Dendritic cell treated with granulocyte-macrophage colony-stimulating factor and Interleukin-4, amounts not matched to agents 40 ng/mL and 50 ng/mL, for 4 days (primary cell): ENCODE results near the gene GALE.
"Not testable (repeated sequence)": the region's sequence is repeated elsewhere in the genome, so short reads cannot be mapped to it uniquely, and the experiment has no call there.

Source experiments
- H3K27ac Mint-ChIP-seq: one replicate; pipeline ENCODE4 v1.8.0; 2022; ENCODE audit warnings: mild to moderate bottlenecking, mixed read lengths
- H3K27me3 Mint-ChIP-seq: one replicate; pipeline ENCODE4 v1.8.0; 2022; ENCODE audit warnings: mild to moderate bottlenecking, mixed read lengths
- H3K36me3 Mint-ChIP-seq: one replicate; pipeline ENCODE4 v1.8.0; 2022; ENCODE audit warnings: low read depth, mixed read lengths
- H3K4me1 Mint-ChIP-seq: one replicate; pipeline ENCODE4 v1.8.0; 2022; ENCODE audit warnings: low read depth, mixed read lengths
- H3K4me3 Mint-ChIP-seq: one replicate; pipeline ENCODE4 v1.8.0; 2022; ENCODE audit warnings: mild to moderate bottlenecking, moderate library complexity, mixed read lengths
- H3K9me3 Mint-ChIP-seq: one replicate; pipeline ENCODE4 v1.8.0; 2022; ENCODE audit warnings: mixed read lengths
- intact Hi-C: fragments of 100-400 bp; cut with micrococcal nuclease; formaldehyde crosslinking; loops from one replicate; pipeline ENCODE4 v1.15.0; 2022

GALE gene

DNA sequence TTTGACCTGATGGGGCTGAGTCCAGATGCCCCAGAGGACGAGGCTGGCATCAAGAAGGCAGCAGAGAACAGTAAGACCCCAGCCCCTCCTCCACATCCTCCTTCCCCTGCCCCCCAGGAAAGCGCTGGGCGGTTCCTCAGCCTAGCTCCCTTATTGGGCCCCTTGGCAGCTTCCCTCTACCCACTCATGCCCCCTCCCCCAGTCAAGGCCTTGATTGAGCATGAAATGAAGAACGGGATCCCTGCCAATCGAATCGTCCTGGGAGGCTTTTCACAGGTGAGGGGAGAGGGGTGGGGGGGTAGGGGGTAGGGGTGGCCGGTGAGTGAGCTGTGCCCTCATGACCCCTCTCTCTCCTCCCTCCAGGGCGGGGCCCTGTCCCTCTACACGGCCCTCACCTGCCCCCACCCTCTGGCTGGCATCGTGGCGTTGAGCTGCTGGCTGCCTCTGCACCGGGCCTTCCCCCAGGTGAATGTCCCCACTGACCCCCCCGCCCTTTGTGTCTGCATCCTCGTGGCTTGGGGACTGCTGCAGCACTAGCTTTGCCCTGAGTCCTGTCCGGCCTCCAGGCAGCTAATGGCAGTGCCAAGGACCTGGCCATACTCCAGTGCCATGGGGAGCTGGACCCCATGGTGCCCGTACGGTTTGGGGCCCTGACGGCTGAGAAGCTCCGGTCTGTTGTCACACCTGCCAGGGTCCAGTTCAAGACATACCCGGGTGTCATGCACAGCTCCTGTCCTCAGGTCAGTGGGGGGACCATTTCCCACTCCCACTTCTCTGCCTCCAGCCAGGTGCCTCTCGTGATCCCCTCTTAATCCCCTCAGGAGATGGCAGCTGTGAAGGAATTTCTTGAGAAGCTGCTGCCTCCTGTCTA is 6.5 kb downstream of the GALE start:
- peaks cover 84% of the 10 kb centered on the region for H3K36me3 Mint-ChIP-seq
- no peak overlapping the region for H3K27ac Mint-ChIP-seq
- no peaks in the 10 kb centered on the region for H3K9me3 Mint-ChIP-seq
- no peaks in the 10 kb centered on the region for H3K27me3 Mint-ChIP-seq
- intact Hi-C loops, result no loop called here
- H3K4me3 Mint-ChIP-seq, result no peak overlapping the region
- H3K4me1 Mint-ChIP-seq, result peaks cover 62% of the 10 kb centered on the region

DNA sequence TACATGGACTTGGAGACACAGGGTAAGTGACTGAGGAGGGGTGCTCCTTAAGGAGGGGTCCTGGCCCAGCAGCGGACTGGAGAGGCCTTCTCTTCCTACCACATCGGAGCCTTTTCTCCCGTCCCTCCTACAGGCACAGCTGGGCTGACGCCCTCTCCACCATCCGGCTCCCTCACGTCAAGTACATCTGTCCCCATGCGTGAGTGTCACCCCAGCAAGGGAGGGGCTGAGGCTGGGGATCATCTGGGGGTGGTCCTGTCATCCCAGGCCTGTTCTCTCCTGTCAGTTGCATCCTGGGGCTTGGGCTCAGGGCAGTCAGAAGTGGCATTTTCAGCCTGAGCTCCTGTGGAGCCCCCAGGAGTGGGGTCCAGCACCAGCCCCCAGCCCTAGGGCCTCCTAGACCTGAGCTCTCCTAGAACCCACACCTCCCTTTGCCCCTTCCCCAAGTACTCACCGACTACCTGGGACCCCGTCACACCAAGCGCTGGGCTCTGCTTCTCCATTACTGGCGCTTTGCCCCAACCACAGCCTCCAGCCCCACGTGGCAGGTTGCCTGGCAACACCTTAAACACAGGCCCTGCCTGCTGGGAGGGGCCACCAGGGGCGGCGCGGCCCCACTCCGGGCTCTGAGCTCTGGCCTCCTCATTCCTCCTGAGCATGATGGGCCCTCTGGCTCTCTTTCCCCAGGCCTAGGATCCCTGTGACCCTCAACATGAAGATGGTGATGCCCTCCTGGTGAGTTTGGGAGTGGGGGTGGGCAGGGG is 7.4 kb downstream of the GALE start:
- no peak overlapping the region for H3K27ac Mint-ChIP-seq
- peaks cover 84% of the 10 kb centered on the region for H3K36me3 Mint-ChIP-seq
- H3K4me3 Mint-ChIP-seq, result peak overlapping the region; percentile 4
- no peaks in the 10 kb centered on the region for H3K9me3 Mint-ChIP-seq
- H3K4me1 Mint-ChIP-seq, result peaks cover 55% of the 10 kb centered on the region
- intact Hi-C loops, result no loop called here
- H3K27me3 Mint-ChIP-seq, result no peaks in the 10 kb centered on the region

- H3K27ac Mint-ChIP-seq, result peak overlapping the region; percentile 88
- peak overlapping the region; percentile 92 for H3K4me3 Mint-ChIP-seq
- intact Hi-C loops, result no loop called here
- H3K9me3 Mint-ChIP-seq, result no peaks in the 10 kb centered on the region
- H3K27me3 Mint-ChIP-seq, result no peaks in the 10 kb centered on the region
- H3K36me3 Mint-ChIP-seq, result peaks cover 84% of the 10 kb centered on the region
- H3K4me1 Mint-ChIP-seq, result peaks cover 55% of the 10 kb centered on the region
Measured at GRCh38 chr1:23792151-23792945, 8.2 kb downstream of the GALE start.

DNA sequence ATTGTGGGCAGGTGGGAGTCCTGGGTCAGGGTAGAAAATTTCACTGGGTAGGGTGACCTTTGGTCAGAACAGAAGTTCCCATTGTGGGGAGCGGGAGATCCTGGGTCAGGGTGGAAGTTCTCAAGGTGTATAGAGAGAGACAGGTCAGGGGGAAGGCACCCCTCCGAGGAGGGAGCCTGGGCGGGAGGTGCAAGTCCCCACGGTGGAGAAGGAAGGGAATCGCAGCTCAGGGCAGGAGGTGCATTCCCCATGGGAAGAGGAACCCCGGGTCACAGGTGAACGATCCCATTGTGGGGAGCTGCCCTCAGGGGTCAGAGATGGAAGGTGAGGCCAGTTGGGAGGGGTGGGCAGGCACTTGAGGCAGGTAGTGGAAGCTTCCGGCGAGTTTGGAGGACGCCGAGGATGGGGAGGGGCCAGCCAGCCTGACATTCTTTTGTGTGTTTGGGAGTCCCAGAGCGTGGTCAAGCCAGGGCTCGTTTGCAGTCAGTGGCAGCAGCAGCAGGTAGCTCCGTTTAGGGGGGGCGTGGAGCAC is 9.0 kb downstream of the GALE start:
- peaks cover 51% of the 10 kb centered on the region for H3K4me1 Mint-ChIP-seq
- peaks cover 84% of the 10 kb centered on the region for H3K36me3 Mint-ChIP-seq
- H3K27me3 Mint-ChIP-seq, result no peaks in the 10 kb centered on the region
- intact Hi-C loops, result loop anchor here (1.0 kb wide), 2 partner anchors 9 to 13 kb away; partner anchors contain the start of genes GALE and PITHD1
- H3K27ac Mint-ChIP-seq, result peak overlapping the region; percentile 88
- H3K9me3 Mint-ChIP-seq, result no peaks in the 10 kb centered on the region
- H3K4me3 Mint-ChIP-seq, result peak overlapping the region; percentile 92

GRCh38 chr1:23790696-23791515 is 9.6 kb downstream of the GALE start, which contains the start of gene LYPLA2:
TSS of gene LYPLA2 (plus strand) at chr1:23791145. CDS start at chr1:23792683, 1,538 bp downstream.
- H3K36me3 Mint-ChIP-seq, result peaks cover 84% of the 10 kb centered on the region
- peak within 1 kb of the TSS; percentile 92 for H3K4me3 Mint-ChIP-seq
- H3K27me3 Mint-ChIP-seq, result no peaks in the 10 kb centered on the region
- H3K4me1 Mint-ChIP-seq, result peaks cover 44% of the 10 kb centered on the region
- intact Hi-C loops, result loop anchor here (1.0 kb wide), 2 partner anchors 9 to 13 kb away; partner anchors contain the start of genes GALE and PITHD1
- H3K27ac Mint-ChIP-seq, result peak within 1 kb of the TSS; percentile 88
- H3K9me3 Mint-ChIP-seq, result no peaks in the 10 kb centered on the region

DNA sequence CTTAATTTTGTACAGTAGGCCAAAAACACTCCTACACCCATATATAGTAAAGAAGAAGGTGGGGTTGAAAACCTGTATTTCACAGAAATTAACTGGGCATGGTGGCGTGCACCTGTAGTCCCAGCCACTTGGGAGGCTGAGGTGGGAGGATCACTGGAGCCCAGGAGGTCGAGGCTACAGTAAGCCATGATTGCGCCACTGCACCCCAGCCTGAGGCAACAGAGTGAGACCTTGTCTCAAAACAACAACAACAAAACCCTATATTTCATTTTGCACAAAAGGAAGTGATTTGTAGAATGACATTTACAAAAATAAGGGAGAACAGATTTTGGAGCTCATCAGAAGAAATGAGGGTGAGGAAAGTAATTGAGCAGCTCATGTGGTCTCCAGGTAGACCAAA is 11.9 kb downstream of the GALE start:
- Mint-ChIP-seq H3K4me1 (peaks cover 40% of the 10 kb centered on the region), H3K9me3 (no peaks in the 10 kb centered on the region), H3K27me3 (no peaks in the 10 kb centered on the region), H3K36me3 (peaks cover 81% of the 10 kb centered on the region), H3K27ac (no peak overlapping the region), H3K4me3 (no peak overlapping the region)
- intact Hi-C loops, result no loop called here

- intact Hi-C loops, result no loop called here
- Mint-ChIP-seq H3K4me3 (no peak overlapping the region), H3K4me1 (peaks cover 30% of the 10 kb centered on the region), H3K36me3 (peaks cover 81% of the 10 kb centered on the region), H3K9me3 (no peaks in the 10 kb centered on the region), H3K27ac (peak overlapping the region; percentile 31), H3K27me3 (no peaks in the 10 kb centered on the region)
Measured at GRCh38 chr1:23787701-23788100, 12.9 kb downstream of the GALE start.

DNA sequence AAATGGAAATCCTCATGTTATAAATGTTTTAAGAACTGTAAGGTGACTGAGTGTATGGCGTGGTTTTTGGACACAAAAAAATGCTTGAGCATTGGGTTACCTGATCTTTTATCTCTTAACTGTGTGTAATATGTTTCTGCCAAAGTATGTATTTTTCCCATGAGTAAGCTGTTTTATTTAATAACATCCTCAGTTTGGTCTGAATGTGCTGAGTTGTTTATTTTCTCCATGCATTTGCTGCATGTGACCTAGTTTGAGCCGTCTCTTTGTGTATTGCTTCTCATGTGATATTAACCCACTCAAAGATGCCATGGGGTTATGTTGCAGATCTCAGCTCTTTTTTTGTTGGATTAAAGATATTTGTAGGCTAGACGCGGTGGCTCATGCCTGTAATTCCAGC is 15.7 kb downstream of the GALE start:
- Mint-ChIP-seq H3K4me1 (peaks cover 14% of the 10 kb centered on the region), H3K27ac (peak overlapping the region; percentile 72), H3K36me3 (peaks cover 84% of the 10 kb centered on the region), H3K9me3 (no peaks in the 10 kb centered on the region), H3K4me3 (no peak overlapping the region), H3K27me3 (no peaks in the 10 kb centered on the region)
- intact Hi-C loops, result no loop called here

GRCh38 chr1:23783141-23783540 is 17.4 kb downstream of the GALE start:
- H3K4me3 Mint-ChIP-seq, intact Hi-C loops, H3K9me3 Mint-ChIP-seq, H3K27ac Mint-ChIP-seq, H3K27me3 Mint-ChIP-seq: not testable (repeated sequence)
- Mint-ChIP-seq H3K36me3 (peaks cover 70% of the 10 kb centered on the region), H3K4me1 (peaks cover 23% of the 10 kb centered on the region)

DNA sequence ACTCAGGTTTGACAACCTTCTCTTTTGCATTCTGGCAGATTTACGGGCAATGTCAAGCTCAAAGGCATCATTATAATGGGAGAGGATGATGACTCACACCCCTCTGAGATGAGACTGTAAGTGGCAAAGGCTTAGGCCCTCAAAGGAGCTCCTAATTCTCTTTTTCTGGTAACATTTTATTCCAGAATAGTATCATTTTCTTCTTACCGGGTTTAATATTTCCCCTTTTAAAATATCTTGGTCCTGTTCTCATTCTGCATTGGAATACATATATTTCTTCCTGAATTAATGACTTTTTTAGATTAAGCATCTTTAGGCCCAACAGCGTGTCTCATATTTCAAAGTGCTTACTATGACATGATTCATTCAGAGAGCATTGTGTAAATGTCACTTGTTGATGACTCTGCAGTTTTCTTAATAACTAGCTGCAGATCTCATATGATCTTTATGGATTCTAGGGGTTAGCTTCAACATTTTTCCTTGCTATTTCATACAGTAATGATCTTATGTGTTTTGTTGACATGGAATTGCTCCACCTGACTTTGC is 20.7 kb downstream of the GALE start:
- peaks cover 20% of the 10 kb centered on the region for H3K4me1 Mint-ChIP-seq
- peak overlapping the region; percentile 83 for H3K27ac Mint-ChIP-seq
- no peaks in the 10 kb centered on the region for H3K27me3 Mint-ChIP-seq
- intact Hi-C loops, result loop anchor here (10.0 kb wide), 1 partner anchor 85 kb away; the partner anchor contains the start of gene FUCA1
- no peak overlapping the region for H3K4me3 Mint-ChIP-seq
- H3K9me3 Mint-ChIP-seq, result no peaks in the 10 kb centered on the region
- peaks cover 37% of the 10 kb centered on the region for H3K36me3 Mint-ChIP-seq

DNA sequence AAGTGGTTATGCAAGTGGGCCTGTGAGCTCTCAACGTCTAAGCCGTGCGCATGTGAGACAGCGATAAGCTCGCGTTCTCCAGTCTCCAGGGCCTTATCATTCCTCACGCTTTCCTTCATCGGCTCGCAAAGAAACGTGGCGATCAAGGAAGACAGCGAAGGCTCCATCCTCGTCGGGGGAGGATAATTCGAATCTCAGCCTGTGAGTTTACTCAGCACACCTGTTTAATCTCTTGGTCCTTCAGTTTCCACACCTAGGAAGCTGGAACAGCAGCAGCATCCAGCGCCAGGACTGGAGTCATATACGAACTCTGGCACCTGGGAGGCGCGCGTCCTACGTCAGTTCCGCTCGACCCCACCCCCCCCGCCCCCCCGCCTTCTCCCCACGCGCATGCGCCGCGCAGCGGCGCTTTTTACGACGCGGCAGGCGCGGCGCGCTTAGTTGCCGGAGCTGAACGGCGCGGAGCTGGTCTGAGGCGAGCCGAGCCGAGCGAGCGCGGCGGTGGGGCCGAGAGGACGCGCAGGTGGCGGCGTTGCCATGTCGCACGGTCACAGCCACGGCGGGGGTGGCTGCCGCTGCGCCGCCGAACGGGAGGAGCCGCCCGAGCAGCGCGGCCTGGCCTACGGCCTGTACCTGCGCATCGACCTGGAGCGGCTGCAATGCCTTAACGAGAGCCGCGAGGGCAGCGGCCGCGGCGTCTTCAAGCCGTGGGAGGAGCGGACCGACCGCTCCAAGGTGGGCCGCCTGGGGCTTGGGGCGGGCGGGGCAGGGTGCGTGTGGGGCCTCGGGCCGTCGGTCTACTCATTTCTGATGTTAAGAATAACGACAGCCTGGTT is 22.4 kb downstream of the GALE start, which contains the start of gene PITHD1:
Gene PITHD1, plus strand, starts transcription at position 440 of the 836 bp plus-strand sequence. Its CDS starts 98 bp downstream, at position 538.
- peaks cover 23% of the 10 kb centered on the region for H3K36me3 Mint-ChIP-seq
- H3K27me3 Mint-ChIP-seq, result no peaks in the 10 kb centered on the region
- intact Hi-C loops, result loop anchor here (1.0 to 10.0 kb wide), 2 partner anchors 13 to 87 kb away; partner anchors contain the start of genes FUCA1 and LYPLA2
- H3K27ac Mint-ChIP-seq, result peak within 1 kb of the TSS; percentile 83
- H3K4me1 Mint-ChIP-seq, result peaks cover 13% of the 10 kb centered on the region
- peak within 1 kb of the TSS; percentile 79 for H3K4me3 Mint-ChIP-seq
- H3K9me3 Mint-ChIP-seq, result no peaks in the 10 kb centered on the region

GRCh38 chr1:23776217-23776616 is 24.3 kb downstream of the GALE start:
- no peak overlapping the region for H3K4me3 Mint-ChIP-seq
- H3K4me1 Mint-ChIP-seq, result peaks cover 13% of the 10 kb centered on the region
- intact Hi-C loops, result loop anchor here (10.0 kb wide), 1 partner anchor 89 kb away; the partner anchor contains the start of gene FUCA1

More at GRCh38 chr1:23776217-23776616, 24.3 kb downstream of the GALE start:
- H3K36me3 Mint-ChIP-seq, result peaks cover 11% of the 10 kb centered on the region
- no peak overlapping the region for H3K27ac Mint-ChIP-seq
- H3K9me3 Mint-ChIP-seq, result no peaks in the 10 kb centered on the region
- no peaks in the 10 kb centered on the region for H3K27me3 Mint-ChIP-seq
